SIG-M5 (cell line): ENCODE measurements around the gene CRIP3.

Experiments
- DNase-seq: peaks from one replicate; lab custom pipeline; 2025; lab: John Stamatoyannopoulos, UW

CRIP3 gene

DNA sequence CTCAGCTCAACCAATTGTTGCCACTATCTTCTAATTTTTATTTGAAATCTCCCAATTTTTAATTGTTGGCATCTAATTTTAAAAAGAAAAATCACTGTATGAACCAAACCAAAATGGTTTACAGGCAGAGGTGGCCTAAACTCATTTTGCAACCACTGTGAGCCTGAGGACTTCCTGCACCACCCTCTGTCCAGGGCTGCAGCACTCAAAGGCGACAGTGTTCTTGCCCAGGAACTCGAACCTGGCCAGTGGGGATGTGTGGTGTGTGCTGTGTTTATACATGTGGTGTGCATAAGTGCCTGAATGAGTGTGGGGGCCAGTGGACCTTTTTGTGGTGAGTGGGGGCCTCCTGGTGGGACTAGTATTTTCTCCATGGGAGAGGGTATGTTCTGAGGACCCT is 34.9 kb downstream of the CRIP3 start:
- DNase-seq: no peak

- DNase-seq: no peak
These were observed 36.7 kb downstream of the CRIP3 start for GRCh38 chr6:43271944-43272343.

GRCh38 chr6:43271103-43271815 is 37.4 kb downstream of the CRIP3 start:
- no peak for DNase-seq

- no peak for DNase-seq
These were observed 39.2 kb downstream of the CRIP3 start for GRCh38 chr6:43269273-43270007.

DNA sequence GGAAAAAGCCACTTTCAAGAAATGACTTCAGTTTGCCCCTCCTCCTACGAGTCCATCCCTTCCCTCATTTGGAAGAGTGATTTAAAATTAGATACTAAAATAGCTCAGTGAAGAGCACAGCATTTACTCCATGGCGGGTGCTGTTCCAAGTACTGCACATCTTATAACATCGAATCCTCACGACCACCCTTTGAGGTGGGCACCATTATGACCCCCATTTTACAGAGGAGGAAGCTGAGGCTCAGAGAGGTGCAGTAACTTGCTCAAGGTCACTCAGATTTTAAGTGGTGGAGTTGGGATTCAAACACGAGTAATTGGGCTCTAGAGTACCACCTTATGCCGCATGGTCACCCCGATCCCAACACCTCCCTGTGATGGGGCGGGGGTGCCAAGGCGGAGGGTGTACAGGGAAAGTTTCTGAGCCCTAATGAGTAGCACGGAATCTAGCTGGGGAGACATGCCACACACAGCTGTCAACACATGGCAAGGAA is 39.8 kb downstream of the CRIP3 start:
- no peak for DNase-seq

- no peak for DNase-seq
These were observed 40.3 kb downstream of the CRIP3 start for GRCh38 chr6:43268355-43268700.

- DNase-seq: no peak
These were observed 40.8 kb downstream of the CRIP3 start for GRCh38 chr6:43267619-43268354.

- no peak for DNase-seq
These were observed 43.1 kb downstream of the CRIP3 start for GRCh38 chr6:43265564-43265963.

GRCh38 chr6:43264599-43265145 is 44.0 kb downstream of the CRIP3 start:
- no peak for DNase-seq

DNA sequence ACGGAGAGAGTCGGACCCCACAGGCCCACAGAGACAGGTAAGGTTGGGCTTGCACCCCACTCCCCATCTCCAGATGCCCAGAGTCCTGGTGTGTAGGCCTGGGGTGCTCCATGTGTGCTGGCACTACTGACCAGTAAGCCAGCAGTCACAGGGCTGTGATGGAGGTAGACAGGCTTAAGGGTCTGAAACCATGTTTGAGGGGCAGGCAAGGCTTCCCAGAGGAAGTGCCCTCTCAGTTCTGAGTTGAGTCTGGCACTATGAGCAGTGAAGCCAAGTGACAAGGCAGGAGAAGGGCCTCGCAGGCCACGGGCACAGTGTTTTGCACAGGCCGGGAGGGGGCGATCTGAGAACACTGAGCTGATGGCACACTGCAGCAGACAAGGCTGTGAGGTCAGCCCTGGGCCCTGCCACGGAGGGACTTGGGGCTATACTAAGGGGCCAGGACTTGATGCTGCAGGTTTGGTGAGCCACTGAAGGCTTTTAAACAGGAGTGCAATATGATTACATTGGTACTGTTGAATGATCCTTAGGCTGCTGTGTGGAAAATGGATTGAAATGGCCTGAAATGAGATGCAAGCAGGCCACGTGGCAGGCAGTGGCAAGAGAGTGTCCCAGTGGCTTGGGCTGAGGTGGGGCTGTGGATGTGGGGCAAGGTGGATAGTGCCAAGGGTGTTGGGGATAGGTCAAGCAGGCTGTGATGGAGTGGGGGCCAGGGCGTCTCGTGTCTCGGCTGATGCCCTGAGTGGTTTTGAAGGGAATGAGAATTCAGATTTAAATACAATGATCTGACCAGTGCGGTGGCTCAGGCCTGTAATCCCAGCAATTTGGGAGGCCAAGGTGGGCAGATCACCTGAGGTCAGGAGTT is 45.1 kb downstream of the CRIP3 start:
- DNase-seq: no peak

DNA sequence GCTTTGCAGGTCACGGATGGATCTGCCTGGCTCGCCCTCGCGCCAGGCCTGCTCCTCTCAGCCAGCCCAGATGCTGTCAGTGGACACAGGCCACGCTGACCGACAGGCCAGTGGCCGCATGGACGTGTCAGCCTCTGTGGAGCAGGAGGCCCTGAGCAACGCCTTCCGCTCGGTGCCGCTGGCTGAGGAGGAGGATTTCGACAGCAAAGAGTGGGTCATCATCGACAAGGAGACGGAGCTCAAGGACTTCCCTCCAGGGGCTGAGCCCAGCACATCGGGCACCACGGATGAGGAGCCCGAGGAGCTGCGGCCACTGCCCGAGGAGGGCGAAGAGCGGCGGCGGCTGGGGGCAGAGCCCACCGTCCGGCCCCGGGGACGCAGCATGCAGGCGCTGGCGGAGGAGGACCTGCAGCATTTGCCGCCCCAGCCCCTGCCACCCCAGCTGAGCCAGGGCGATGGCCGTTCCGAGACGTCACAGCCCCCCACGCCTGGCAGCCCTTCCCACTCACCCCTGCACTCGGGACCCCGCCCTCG is 45.8 kb downstream of the CRIP3 start:
- DNase-seq: no peak

GRCh38 chr6:43262000-43262779 is 46.4 kb downstream of the CRIP3 start:
- no peak for DNase-seq

DNA sequence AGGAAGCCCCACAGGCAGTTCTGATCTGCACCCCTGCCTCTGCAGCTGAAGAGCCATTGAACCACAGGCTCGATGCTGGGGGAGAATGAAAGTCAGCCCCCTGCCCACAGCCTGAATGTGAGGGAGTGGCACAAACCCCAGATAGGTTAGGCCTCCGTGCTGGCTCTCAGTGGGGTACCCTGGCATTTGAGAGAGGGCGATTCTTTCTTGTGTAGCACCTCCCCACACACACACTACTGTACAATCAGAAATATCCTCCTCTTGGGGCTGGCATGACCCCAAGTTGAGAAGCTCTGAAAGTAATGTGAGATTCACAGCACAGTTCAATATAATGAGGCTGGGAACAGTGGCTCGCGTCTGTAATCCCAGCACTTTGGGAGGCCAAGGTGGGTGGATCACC is 47.4 kb downstream of the CRIP3 start:
- no peak for DNase-seq

DNA sequence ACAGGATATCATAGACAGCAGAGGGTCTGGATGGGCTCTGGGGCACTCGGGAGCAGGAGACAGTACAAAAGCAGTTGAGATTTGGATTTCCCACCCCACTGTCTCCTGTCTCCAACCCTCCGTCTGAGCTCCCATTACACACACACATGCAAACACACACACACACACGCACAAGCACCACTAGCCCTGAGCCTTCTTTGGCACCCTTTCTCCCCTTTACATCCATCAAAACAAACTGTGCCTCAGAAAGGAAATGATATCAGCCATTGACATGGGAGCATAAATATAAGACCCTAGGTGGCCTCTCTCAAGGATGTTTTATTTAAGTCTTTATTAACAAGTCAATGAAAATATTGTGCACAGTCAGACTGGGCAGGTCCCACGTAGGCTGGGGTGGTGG is 47.8 kb downstream of the CRIP3 start:
- no peak for DNase-seq

DNA sequence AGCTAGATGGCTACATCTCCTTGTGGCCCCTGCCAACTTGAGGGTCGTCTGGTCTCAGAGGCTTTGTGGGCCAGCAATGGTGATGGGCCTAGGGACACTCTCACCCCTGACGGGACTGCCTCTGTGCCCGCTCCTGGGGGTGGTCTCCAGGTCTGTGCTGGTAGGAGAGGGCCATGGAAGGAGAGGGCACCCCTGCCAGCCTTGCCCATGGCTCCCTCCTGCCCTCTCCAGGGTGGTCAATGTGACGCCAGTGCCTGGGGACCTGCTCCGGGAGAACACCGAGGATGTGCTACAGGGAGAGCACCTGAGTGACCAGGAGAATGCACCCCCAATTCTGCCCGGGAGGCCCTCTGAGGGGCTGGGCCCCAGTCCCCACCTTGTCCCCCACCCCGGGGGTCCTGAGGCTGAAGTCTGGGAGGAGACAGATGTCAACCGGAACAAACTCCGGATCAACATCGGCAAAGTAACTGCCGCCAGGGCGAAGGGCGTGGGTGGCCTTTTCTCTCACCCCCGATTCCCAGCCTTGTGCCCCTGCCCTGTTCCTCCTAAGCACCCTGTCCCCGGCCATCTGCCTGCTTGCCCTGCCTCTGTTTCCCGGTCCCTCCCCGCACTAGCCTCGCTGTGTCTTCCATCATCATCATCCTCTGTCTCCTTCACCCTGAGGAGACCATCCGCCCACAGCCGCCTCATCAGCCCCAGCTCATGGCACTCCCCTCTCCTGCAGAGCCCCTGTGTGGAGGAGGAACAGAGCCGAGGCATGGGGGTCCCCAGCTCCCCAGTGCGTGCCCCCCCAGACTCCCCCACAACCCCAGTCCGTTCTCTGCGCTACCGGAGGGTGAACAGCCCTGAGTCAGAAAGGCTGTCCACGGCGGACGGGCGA is 49.6 kb downstream of the CRIP3 start:
- no peak for DNase-seq

DNA sequence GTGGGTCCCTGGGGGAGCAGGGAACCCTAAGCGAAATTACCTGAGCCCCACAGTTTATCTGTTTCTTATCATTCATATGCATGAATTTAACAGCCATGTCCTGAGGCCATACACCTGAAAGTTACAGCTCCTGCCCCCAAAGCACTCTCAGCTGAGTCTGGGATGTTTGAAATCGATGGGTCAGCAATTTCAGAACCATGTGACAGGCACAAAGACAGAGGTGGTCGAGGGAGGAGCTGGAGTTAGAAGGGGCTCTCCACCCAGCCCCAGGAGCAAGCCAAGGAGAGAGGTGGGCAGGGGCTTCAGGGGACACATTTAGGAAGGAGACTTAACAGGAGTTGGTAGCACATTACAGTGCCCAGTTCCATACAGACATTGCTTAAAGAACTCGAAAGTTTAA is 50.4 kb downstream of the CRIP3 start:
- DNase-seq: no peak

DNA sequence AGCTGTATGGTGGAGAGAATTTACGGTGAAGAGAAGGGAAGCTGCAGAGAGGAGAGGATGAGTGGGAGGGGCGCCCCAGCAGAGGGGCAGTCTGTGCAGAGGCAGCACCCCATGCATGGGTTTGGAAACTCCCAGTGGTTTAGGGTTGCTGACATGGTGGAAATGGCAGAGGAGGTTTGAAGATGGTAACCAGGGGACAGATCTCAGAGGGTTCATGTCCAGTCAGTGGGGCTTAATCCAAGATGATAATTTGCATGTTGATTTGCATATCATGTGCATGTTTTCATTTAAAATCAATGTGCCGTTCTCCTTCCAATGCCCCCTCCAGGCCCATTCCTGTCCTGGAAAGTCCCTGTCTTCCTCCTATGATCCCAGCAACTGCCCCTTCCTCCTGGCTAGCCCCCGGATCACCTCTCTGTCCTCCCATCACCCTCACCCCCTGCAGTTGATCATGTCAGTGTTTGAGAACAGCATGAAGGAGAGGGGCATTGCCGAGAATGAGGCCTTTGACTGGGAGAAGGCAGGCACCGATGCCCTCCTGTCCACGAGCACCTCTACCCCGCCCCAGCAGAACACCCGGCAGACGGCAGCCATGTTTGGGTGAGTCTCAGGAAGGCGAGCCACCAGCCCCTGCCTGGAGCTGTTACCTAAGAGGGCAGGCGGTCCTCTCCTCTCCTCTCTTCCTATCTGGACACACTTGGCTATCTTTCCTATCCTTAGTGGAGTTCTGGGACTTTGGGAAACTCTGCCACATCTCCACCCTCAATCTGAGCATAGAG is 51.1 kb downstream of the CRIP3 start:
- DNase-seq: no peak

GRCh38 chr6:43256670-43257366 is 51.8 kb downstream of the CRIP3 start:
- DNase-seq: no peak
